ENCODE results near the gene ITGA8.
"Not testable (repeated sequence)": the region's sequence is repeated elsewhere in the genome, so short reads cannot be mapped to it uniquely, and the experiment has no call there.

Gene ITGA8

DNA sequence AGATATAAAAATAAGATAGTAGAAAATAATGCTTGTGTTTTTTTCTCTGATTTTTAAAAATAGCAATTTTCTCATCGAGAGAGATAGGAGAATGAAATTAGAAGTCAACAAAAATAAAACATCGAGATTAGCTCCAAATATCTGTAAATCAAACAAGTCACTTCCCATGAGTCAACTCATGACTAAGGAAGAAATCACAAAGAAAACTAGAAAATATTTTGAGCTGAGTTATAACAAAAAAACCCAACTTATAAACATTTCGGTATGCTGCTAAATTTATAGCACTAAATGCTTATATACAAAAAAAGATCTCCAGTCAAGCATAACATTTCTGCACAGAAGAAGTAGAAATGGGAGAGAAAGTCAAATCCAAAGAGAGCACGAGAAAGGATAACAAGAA lies 140.1 kb downstream of the ITGA8 start:
- no peaks in the 10 kb centered on the region for H3K9me3 ChIP-seq (ENCODE audit: control insufficient read depth in 1 of 2, low read length in 2 of 2)
- H3K27ac ChIP-seq (ENCODE audit: low read depth, low read length), result no peak overlapping the region
- no peak overlapping the region for H3K9ac ChIP-seq (ENCODE audit: low read depth in 1 of 2, low read length in 2 of 2)

DNA sequence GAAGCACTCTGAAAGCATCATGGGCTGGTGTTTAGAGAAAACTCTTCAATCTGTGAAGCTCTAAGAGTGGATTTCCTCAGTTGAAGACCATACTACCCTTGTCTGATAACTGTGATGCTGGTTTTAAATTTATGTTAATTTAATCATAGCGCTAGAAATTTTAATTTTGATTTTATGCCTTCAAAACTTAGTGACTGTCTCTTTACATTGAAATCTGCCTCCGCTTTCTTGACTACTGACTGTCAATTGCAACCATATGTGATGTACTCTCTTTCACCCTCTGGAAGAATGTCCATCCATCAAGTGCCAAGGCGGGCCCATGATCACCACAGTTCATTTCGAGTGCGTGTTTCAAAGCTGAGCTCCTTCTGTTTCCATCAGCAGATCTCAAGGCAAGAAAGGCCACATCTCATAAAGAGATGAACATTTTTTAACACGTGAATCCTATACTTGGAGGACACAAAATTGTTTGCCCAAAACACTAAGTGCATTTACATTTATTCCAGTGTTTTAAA lies 147.1 kb downstream of the ITGA8 start:
- Histone ChIP-seq H3K9ac (ENCODE audit: low read depth in 1 of 2, low read length in 2 of 2) (no peak overlapping the region), H3K27ac (ENCODE audit: low read depth, low read length) (no peak overlapping the region), H3K4me1 (ENCODE audit: control insufficient read depth in 1 of 2, insufficient read depth in 2 of 2, low read length in 2 of 2) (no peaks in the 10 kb centered on the region), H3K9me3 (ENCODE audit: control insufficient read depth in 1 of 2, low read length in 2 of 2) (no peaks in the 10 kb centered on the region), H3K27me3 (ENCODE audit: control insufficient read depth in 1 of 2, insufficient read depth in 2 of 2, low read length in 2 of 2) (no peaks in the 10 kb centered on the region), H3K36me3 (ENCODE audit: control insufficient read depth in 1 of 2, insufficient read depth in 2 of 2, low read length in 2 of 2) (no peaks in the 10 kb centered on the region), H3K4me3 (ENCODE audit: low read depth in 1 of 2, low read length in 2 of 2) (no peak overlapping the region)

More for the DNA sequence above, 140.1 kb downstream of the ITGA8 start:
- no peak overlapping the region for H3K4me3 ChIP-seq (ENCODE audit: low read depth in 1 of 2, low read length in 2 of 2)
- no peaks in the 10 kb centered on the region for H3K36me3 ChIP-seq (ENCODE audit: control insufficient read depth in 1 of 2, insufficient read depth in 2 of 2, low read length in 2 of 2)
- H3K27me3 ChIP-seq (ENCODE audit: control insufficient read depth in 1 of 2, insufficient read depth in 2 of 2, low read length in 2 of 2), result no peaks in the 10 kb centered on the region
- no peaks in the 10 kb centered on the region for H3K4me1 ChIP-seq (ENCODE audit: control insufficient read depth in 1 of 2, insufficient read depth in 2 of 2, low read length in 2 of 2)

DNA sequence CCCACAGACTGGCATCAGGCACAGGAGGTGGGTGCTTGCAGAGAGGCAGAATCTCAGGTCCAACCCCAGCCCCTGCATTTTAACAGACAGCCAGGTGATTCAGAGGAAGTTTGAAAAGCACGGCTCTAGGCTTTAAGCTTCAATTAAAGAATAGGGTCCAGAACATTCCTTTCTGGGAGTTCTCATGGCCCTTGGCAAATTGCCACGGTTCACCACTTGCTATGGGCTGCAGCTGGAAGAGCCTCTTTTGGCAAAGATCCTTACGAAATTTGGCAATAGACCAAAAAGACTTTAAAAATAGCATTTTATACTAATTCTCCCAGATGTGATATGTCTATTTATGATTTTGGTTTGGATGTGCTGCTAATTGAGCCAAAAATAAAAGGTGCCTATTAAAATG lies 148.1 kb downstream of the ITGA8 start:
- Histone ChIP-seq H3K9ac (ENCODE audit: low read depth in 1 of 2, low read length in 2 of 2) (no peak overlapping the region), H3K9me3 (ENCODE audit: control insufficient read depth in 1 of 2, low read length in 2 of 2) (no peaks in the 10 kb centered on the region), H3K36me3 (ENCODE audit: control insufficient read depth in 1 of 2, insufficient read depth in 2 of 2, low read length in 2 of 2) (no peaks in the 10 kb centered on the region), H3K27me3 (ENCODE audit: control insufficient read depth in 1 of 2, insufficient read depth in 2 of 2, low read length in 2 of 2) (no peaks in the 10 kb centered on the region), H3K4me3 (ENCODE audit: low read depth in 1 of 2, low read length in 2 of 2) (no peak overlapping the region), H3K27ac (ENCODE audit: low read depth, low read length) (no peak overlapping the region), H3K4me1 (ENCODE audit: control insufficient read depth in 1 of 2, insufficient read depth in 2 of 2, low read length in 2 of 2) (no peaks in the 10 kb centered on the region)

DNA sequence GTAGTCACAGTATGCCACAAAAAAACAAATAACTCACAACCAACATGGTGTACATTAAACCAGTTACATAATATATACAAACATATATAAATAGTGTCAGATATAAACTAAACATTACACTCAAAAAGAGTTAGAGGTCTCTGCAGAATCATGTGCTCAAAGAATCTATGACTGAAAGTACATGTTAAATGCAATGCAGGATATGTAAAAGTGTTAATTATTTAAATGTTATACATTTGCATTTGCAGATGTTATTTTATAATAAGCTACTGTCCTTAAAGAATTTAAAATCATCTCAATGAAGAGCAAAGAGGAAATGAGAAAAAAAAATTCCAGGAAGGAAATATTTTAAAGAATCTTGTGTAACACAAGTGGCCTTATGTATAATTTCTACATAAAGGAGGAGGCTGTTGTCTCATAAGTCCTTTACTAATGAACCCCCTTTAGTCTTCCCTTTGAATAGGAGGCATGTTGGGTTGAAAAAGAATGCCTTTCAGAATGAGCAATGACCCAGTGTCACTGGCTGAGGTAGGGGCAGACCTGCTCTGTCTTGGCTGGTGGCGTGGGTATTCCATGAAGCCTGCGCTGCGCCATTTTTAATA lies 148.9 kb downstream of the ITGA8 start:
- Histone ChIP-seq H3K27ac (ENCODE audit: low read depth, low read length) (no peak overlapping the region), H3K9me3 (ENCODE audit: control insufficient read depth in 1 of 2, low read length in 2 of 2) (no peaks in the 10 kb centered on the region), H3K36me3 (ENCODE audit: control insufficient read depth in 1 of 2, insufficient read depth in 2 of 2, low read length in 2 of 2) (no peaks in the 10 kb centered on the region), H3K4me3 (ENCODE audit: low read depth in 1 of 2, low read length in 2 of 2) (no peak overlapping the region), H3K9ac (ENCODE audit: low read depth in 1 of 2, low read length in 2 of 2) (no peak overlapping the region), H3K4me1 (ENCODE audit: control insufficient read depth in 1 of 2, insufficient read depth in 2 of 2, low read length in 2 of 2) (no peaks in the 10 kb centered on the region), H3K27me3 (ENCODE audit: control insufficient read depth in 1 of 2, insufficient read depth in 2 of 2, low read length in 2 of 2) (no peaks in the 10 kb centered on the region)

DNA sequence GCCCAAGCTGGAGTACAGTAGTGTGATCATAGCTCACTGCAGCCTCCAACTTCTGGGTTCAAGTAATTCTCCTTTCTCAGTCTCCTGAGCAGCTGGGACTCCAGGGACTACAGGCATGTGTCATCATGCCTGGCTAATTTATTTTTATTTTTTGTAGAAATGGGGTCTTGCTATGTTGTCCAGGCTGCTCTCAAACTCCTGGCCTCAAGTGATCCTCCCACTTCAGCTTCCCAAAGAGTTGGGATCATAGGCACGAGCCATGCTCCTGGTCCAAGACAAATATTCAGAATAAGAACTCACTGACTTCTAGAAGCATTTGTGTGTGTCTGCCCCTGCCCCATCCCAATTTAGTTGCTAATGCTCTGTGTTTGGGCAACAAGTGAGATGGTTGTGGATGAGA lies 151.8 kb downstream of the ITGA8 start:
- Histone ChIP-seq H3K4me3 (ENCODE audit: low read depth in 1 of 2, low read length in 2 of 2) (no peak overlapping the region), H3K9ac (ENCODE audit: low read depth in 1 of 2, low read length in 2 of 2) (no peak overlapping the region), H3K27me3 (ENCODE audit: control insufficient read depth in 1 of 2, insufficient read depth in 2 of 2, low read length in 2 of 2) (no peaks in the 10 kb centered on the region), H3K4me1 (ENCODE audit: control insufficient read depth in 1 of 2, insufficient read depth in 2 of 2, low read length in 2 of 2) (no peaks in the 10 kb centered on the region), H3K9me3 (ENCODE audit: control insufficient read depth in 1 of 2, low read length in 2 of 2) (no peaks in the 10 kb centered on the region), H3K36me3 (ENCODE audit: control insufficient read depth in 1 of 2, insufficient read depth in 2 of 2, low read length in 2 of 2) (no peaks in the 10 kb centered on the region), H3K27ac (ENCODE audit: low read depth, low read length) (no peak overlapping the region)

DNA sequence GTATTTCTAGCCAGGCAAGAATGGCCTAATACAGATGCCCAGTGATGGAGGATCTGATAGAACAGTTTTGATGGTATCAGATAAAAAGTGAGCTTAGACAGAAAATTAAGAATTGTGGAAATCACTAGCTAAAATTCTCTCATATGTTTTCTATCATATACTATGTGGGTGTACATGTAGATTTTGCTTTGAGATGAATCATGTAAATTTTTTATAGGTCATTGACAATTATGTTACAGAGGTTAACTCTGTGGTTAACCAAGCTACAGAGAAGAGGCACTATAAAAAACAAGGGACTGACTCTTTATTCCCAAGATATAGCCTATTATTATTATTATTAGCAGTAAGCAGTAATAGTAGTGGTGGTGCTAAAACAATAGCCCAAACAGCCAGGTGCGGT lies 156.5 kb downstream of the ITGA8 start:
- Histone ChIP-seq H3K9me3 (ENCODE audit: control insufficient read depth in 1 of 2, low read length in 2 of 2) (no peaks in the 10 kb centered on the region), H3K27ac (ENCODE audit: low read depth, low read length) (no peak overlapping the region), H3K27me3 (ENCODE audit: control insufficient read depth in 1 of 2, insufficient read depth in 2 of 2, low read length in 2 of 2) (no peaks in the 10 kb centered on the region), H3K4me1 (ENCODE audit: control insufficient read depth in 1 of 2, insufficient read depth in 2 of 2, low read length in 2 of 2) (no peaks in the 10 kb centered on the region), H3K4me3 (ENCODE audit: low read depth in 1 of 2, low read length in 2 of 2) (no peak overlapping the region), H3K36me3 (ENCODE audit: control insufficient read depth in 1 of 2, insufficient read depth in 2 of 2, low read length in 2 of 2) (no peaks in the 10 kb centered on the region), H3K9ac (ENCODE audit: low read depth in 1 of 2, low read length in 2 of 2) (no peak overlapping the region)

DNA sequence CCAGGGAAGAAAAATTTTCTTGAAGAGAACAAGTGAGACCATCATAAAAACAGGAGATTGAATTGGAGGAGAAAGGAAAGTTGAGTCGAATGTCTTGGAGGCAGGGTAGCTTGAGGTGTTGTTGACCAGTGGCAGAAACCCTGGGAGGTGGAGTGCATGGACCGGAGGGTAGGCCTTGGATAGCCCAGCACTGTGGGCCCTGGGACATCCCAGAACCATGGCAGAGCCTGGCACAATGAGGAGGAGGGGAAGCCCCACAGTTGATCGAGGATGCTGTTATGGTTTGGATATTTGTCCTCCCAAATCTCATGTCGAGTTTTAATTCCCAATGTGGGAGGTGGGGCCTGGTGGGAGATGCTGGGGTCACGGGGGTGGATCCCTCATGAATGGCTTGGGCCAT lies 157.1 kb downstream of the ITGA8 start:
- no peaks in the 10 kb centered on the region for H3K4me1 ChIP-seq (ENCODE audit: control insufficient read depth in 1 of 2, insufficient read depth in 2 of 2, low read length in 2 of 2)
- H3K9ac ChIP-seq (ENCODE audit: low read depth in 1 of 2, low read length in 2 of 2), result no peak overlapping the region
- no peaks in the 10 kb centered on the region for H3K27me3 ChIP-seq (ENCODE audit: control insufficient read depth in 1 of 2, insufficient read depth in 2 of 2, low read length in 2 of 2)
- no peak overlapping the region for H3K4me3 ChIP-seq (ENCODE audit: low read depth in 1 of 2, low read length in 2 of 2)
- no peaks in the 10 kb centered on the region for H3K9me3 ChIP-seq (ENCODE audit: control insufficient read depth in 1 of 2, low read length in 2 of 2)
- H3K36me3 ChIP-seq (ENCODE audit: control insufficient read depth in 1 of 2, insufficient read depth in 2 of 2, low read length in 2 of 2), result no peaks in the 10 kb centered on the region
- H3K27ac ChIP-seq (ENCODE audit: low read depth, low read length), result no peak overlapping the region

DNA sequence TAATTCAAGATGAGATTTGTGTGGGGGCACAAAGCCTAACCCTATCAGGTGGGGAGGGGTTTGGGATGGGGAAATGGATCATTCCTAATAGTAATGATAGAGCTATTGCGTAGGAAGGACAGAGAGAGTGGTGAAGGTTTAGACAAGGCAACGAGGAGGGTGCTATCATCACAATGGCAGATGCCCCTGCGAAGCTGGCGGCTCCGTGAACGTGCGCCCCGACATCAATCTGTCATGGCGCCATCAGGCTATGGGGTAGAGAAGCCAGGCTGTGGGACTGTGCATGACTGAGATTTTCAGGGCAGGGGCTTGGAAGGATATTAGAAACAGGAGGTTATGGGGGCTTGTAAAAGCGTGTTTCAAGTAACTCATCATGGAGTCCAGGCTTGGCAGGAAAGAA lies 157.6 kb downstream of the ITGA8 start:
- no peaks in the 10 kb centered on the region for H3K27me3 ChIP-seq (ENCODE audit: control insufficient read depth in 1 of 2, insufficient read depth in 2 of 2, low read length in 2 of 2)
- H3K27ac ChIP-seq (ENCODE audit: low read depth, low read length), result no peak overlapping the region
- no peak overlapping the region for H3K4me3 ChIP-seq (ENCODE audit: low read depth in 1 of 2, low read length in 2 of 2)
- no peaks in the 10 kb centered on the region for H3K36me3 ChIP-seq (ENCODE audit: control insufficient read depth in 1 of 2, insufficient read depth in 2 of 2, low read length in 2 of 2)
- H3K9me3 ChIP-seq (ENCODE audit: control insufficient read depth in 1 of 2, low read length in 2 of 2), result no peaks in the 10 kb centered on the region
- no peak overlapping the region for H3K9ac ChIP-seq (ENCODE audit: low read depth in 1 of 2, low read length in 2 of 2)
- no peaks in the 10 kb centered on the region for H3K4me1 ChIP-seq (ENCODE audit: control insufficient read depth in 1 of 2, insufficient read depth in 2 of 2, low read length in 2 of 2)

DNA sequence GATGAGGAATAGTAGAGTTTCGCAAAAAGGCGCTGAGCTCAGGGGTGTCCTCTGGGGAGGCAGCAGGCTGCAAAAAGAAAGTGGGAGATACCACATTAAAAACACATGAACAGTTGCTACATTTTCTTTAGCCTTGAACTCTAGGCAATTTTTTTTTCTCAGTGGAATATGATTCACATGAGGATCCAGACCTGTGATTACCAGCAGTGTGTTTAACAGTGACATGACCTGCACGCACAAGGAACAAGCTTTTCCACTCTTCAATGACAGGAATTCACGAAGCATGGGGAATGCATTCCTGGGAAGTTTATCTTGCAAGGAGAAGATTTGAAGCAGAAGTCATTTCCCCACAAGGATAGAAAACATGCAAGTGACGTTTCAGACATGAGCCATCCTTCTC lies 161.6 kb downstream of the ITGA8 start:
- no peak overlapping the region for H3K4me3 ChIP-seq (ENCODE audit: low read depth in 1 of 2, low read length in 2 of 2)
- H3K9me3 ChIP-seq (ENCODE audit: control insufficient read depth in 1 of 2, low read length in 2 of 2), result no peaks in the 10 kb centered on the region
- no peak overlapping the region for H3K27ac ChIP-seq (ENCODE audit: low read depth, low read length)
- no peak overlapping the region for H3K9ac ChIP-seq (ENCODE audit: low read depth in 1 of 2, low read length in 2 of 2)
- no peaks in the 10 kb centered on the region for H3K4me1 ChIP-seq (ENCODE audit: control insufficient read depth in 1 of 2, insufficient read depth in 2 of 2, low read length in 2 of 2)
- H3K27me3 ChIP-seq (ENCODE audit: control insufficient read depth in 1 of 2, insufficient read depth in 2 of 2, low read length in 2 of 2), result no peaks in the 10 kb centered on the region
- no peaks in the 10 kb centered on the region for H3K36me3 ChIP-seq (ENCODE audit: control insufficient read depth in 1 of 2, insufficient read depth in 2 of 2, low read length in 2 of 2)

DNA sequence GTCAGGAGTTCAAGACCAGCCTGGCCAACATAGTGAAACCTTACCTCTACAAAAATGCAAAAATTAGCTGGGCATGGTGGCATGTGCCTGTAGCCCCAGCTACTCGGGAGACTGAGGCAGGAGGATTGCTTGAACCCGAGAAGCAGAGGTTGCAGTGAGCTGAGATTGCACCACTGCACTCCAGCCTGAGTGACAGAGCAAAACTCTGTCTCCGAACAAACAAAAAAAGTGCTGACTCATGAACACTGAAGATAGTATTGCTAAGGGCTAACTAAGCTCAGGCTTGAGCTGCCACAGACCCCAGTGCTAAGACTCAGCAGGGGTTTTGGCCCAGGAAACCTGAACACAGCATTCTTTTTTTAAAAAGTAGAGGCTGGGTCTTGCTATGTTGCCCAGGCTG lies 162.6 kb downstream of the ITGA8 start:
- not testable (repeated sequence) for H3K27ac ChIP-seq (ENCODE audit: low read depth, low read length); H3K9me3 ChIP-seq (ENCODE audit: control insufficient read depth in 1 of 2, low read length in 2 of 2); H3K36me3 ChIP-seq (ENCODE audit: control insufficient read depth in 1 of 2, insufficient read depth in 2 of 2, low read length in 2 of 2); H3K27me3 ChIP-seq (ENCODE audit: control insufficient read depth in 1 of 2, insufficient read depth in 2 of 2, low read length in 2 of 2); H3K9ac ChIP-seq (ENCODE audit: low read depth in 1 of 2, low read length in 2 of 2); H3K4me3 ChIP-seq (ENCODE audit: low read depth in 1 of 2, low read length in 2 of 2); H3K4me1 ChIP-seq (ENCODE audit: control insufficient read depth in 1 of 2, insufficient read depth in 2 of 2, low read length in 2 of 2)

DNA sequence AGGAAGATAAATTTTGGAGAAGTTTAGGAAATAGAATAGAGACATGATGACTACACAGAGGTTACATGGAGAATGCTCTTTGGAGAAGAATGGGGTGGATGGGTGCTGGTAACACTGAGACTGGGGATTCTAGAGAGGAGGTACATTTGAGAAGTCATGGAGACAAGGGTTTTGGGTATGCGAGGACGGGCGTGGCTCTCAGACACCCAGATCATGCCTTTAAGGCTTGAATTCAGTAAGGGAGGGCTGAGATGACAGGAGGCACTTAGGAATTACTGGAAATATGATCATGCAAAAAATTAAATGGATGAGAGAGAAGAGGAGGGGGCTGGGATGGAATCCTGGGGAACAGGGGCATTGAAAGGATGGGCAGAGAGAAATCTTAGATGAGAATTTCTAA lies 168.8 kb downstream of the ITGA8 start:
- no peak overlapping the region for H3K4me3 ChIP-seq (ENCODE audit: low read depth in 1 of 2, low read length in 2 of 2)
- H3K27me3 ChIP-seq (ENCODE audit: control insufficient read depth in 1 of 2, insufficient read depth in 2 of 2, low read length in 2 of 2), result no peaks in the 10 kb centered on the region
- H3K9me3 ChIP-seq (ENCODE audit: control insufficient read depth in 1 of 2, low read length in 2 of 2), result no peaks in the 10 kb centered on the region
- no peak overlapping the region for H3K9ac ChIP-seq (ENCODE audit: low read depth in 1 of 2, low read length in 2 of 2)
- no peak overlapping the region for H3K27ac ChIP-seq (ENCODE audit: low read depth, low read length)
- no peaks in the 10 kb centered on the region for H3K36me3 ChIP-seq (ENCODE audit: control insufficient read depth in 1 of 2, insufficient read depth in 2 of 2, low read length in 2 of 2)
- no peaks in the 10 kb centered on the region for H3K4me1 ChIP-seq (ENCODE audit: control insufficient read depth in 1 of 2, insufficient read depth in 2 of 2, low read length in 2 of 2)

Data from duodenal mucosa (tissue), 2 donors.